Mesenchymal stem cell (in vitro differentiated cells and primary cell): ENCODE data around the gene PRRX2.
A peak's percentile ranks its signal among the peaks of the same experiment; 100 is the strongest.

Experiments
- DNase-seq: peaks from one replicate; pipeline ENCODE4 v3.0.0-alpha.2; 2013
- H2AFZ ChIP-seq: one replicate; pipeline ENCODE4 v1.6.1; 2013; ENCODE audit warnings: low read depth, mild to moderate bottlenecking, control low read depth, inconsistent platforms, low read length, moderate library complexity
- H2AK5ac ChIP-seq: 2 replicates; pipeline ENCODE4 v1.6.1; 2013; ENCODE audit warnings: low read length, moderate library complexity, mild to moderate bottlenecking, inconsistent platforms; ENCODE audit not compliant: severe bottlenecking
- H2BK120ac ChIP-seq: one replicate; pipeline ENCODE4 v1.6.1; 2013; ENCODE audit warnings: low read depth, mild to moderate bottlenecking, inconsistent platforms, low read length, moderate library complexity
- H2BK12ac ChIP-seq, 2 experiments: one replicate each; pipeline ENCODE4 v1.6.1; 2013; ENCODE audit warnings: inconsistent platforms in 2 of 2, low read length in 2 of 2, mild to moderate bottlenecking in 2 of 2, moderate library complexity in 2 of 2, control low read depth in 1 of 2
- H2BK15ac ChIP-seq: one replicate; pipeline ENCODE4 v1.6.1; 2013; ENCODE audit warnings: mild to moderate bottlenecking, low read depth, inconsistent platforms; ENCODE audit not compliant: poor library complexity, severe bottlenecking
- H2BK5ac ChIP-seq: 2 replicates; pipeline ENCODE4 v1.6.1; 2013; ENCODE audit warnings: low read depth, mild to moderate bottlenecking, low read length, control low read depth, inconsistent platforms; ENCODE audit not compliant: poor library complexity, severe bottlenecking
- H3K14ac ChIP-seq, 2 experiments: one replicate each; pipeline ENCODE4 v1.6.1; 2013; ENCODE audit warnings: inconsistent platforms in 2 of 2, low read length in 2 of 2, control low read depth in 1 of 2, mild to moderate bottlenecking in 1 of 2, moderate library complexity in 1 of 2
- H3K18ac ChIP-seq, 2 experiments: one replicate each; pipeline ENCODE4 v1.6.1; 2013; ENCODE audit warnings: inconsistent platforms in 2 of 2, low read length in 2 of 2, control low read depth in 1 of 2, low read depth in 1 of 2, mild to moderate bottlenecking in 1 of 2
- H3K23ac ChIP-seq, 2 experiments: one replicate each; pipeline ENCODE4 v1.6.1; 2013; ENCODE audit warnings: inconsistent platforms in 2 of 2, low read length in 2 of 2, mild to moderate bottlenecking in 2 of 2, moderate library complexity in 2 of 2, control low read depth in 1 of 2
- H3K27ac ChIP-seq: 2 replicates; pipeline ENCODE4 v1.5.1; 2013; ENCODE audit warnings: mild to moderate bottlenecking, moderate library complexity, low read length, control low read depth, inconsistent platforms; ENCODE audit not compliant: poor library complexity, severe bottlenecking
- H3K27me3 ChIP-seq, 2 experiments: 2 replicates each; pipeline versions ENCODE4 v1.6.1 to v1.7.0; 2013; ENCODE audit warnings: low read length in 2 of 2, mild to moderate bottlenecking in 2 of 2, moderate library complexity in 2 of 2, control low read depth in 1 of 2, inconsistent platforms in 1 of 2; ENCODE audit not compliant: control insufficient read depth in 1 of 2, insufficient read depth in 1 of 2
- H3K36me3 ChIP-seq, 2 experiments: 2 replicates each; pipeline versions ENCODE4 v1.6.1 to v1.7.0; 2013; ENCODE audit warnings: low read length in 2 of 2, control low read depth in 1 of 2, inconsistent platforms in 1 of 2, low read depth in 1 of 2, mild to moderate bottlenecking in 1 of 2; ENCODE audit not compliant: insufficient read depth in 2 of 2, control insufficient read depth in 1 of 2
- H3K4ac ChIP-seq, 2 experiments: one replicate each; pipeline ENCODE4 v1.6.1; 2013; ENCODE audit warnings: inconsistent platforms in 2 of 2, low read length in 2 of 2, mild to moderate bottlenecking in 2 of 2, moderate library complexity in 2 of 2, control low read depth in 1 of 2, low read depth in 1 of 2
- H3K4me1 ChIP-seq: 2 replicates; pipeline ENCODE4 v1.6.1; 2013; ENCODE audit warnings: low read depth, low read length, control low read depth; ENCODE audit not compliant: control insufficient read depth, insufficient read depth
- H3K4me2 ChIP-seq: 2 replicates; pipeline ENCODE4 v1.6.1; 2013; ENCODE audit warnings: low read length, mild to moderate bottlenecking, inconsistent platforms; ENCODE audit not compliant: poor library complexity, severe bottlenecking
- H3K4me3 ChIP-seq, 2 experiments: 2 replicates each; pipeline versions ENCODE4 v1.5.1 to v1.7.0; 2013; ENCODE audit warnings: low read length in 2 of 2, mild to moderate bottlenecking in 2 of 2, control low read depth in 1 of 2, low read depth in 1 of 2; ENCODE audit not compliant: insufficient read depth in 1 of 2
- H3K79me1 ChIP-seq: replicated peaks from 2 replicates; pipeline ENCODE4 v1.6.1; 2013; ENCODE audit warnings: mild to moderate bottlenecking, control low read depth, low read length, inconsistent platforms; ENCODE audit not compliant: poor library complexity, severe bottlenecking
- H3K9ac ChIP-seq: 2 replicates; pipeline ENCODE4 v1.7.0; 2013; ENCODE audit warnings: mild to moderate bottlenecking, low read length, moderate library complexity
- H3K9me3 ChIP-seq: 2 replicates; pipeline ENCODE4 v1.7.0; 2013; ENCODE audit warnings: mild to moderate bottlenecking, low read length; ENCODE audit not compliant: control insufficient read depth
- H4K8ac ChIP-seq: one replicate; pipeline ENCODE4 v1.6.1; 2013; ENCODE audit warnings: inconsistent platforms, mild to moderate bottlenecking, low read length, moderate library complexity
- H4K91ac ChIP-seq: one replicate; pipeline ENCODE4 v1.6.1; 2013; ENCODE audit warnings: mild to moderate bottlenecking, low read length, inconsistent platforms
- WGBS: methylation state at CpG from one replicate; pipeline ENCODE4 v1.1.7; 2013; ENCODE audit warnings: mixed read lengths; 5-methylcytosine and 5-hydroxymethylcytosine counted together

PRRX2 gene

GRCh38 chr9:129671519-129671918, 6.1 kb downstream of the PRRX2 start:
- no peak for DNase-seq
- Histone ChIP-seq H3K14ac (no peak overlapping the region), H3K23ac (no peak overlapping the region), H3K4me3 (no peak overlapping the region), H3K36me3 (peaks cover 0 to 4% of the 10 kb centered on the region in 2 experiments), H3K79me1 (no peaks in the 10 kb centered on the region), H2BK15ac (no peak overlapping the region), H4K8ac (no peak overlapping the region), H3K27me3 (peaks cover 0 to 51% of the 10 kb centered on the region in 2 experiments), H3K4me2 (no peak overlapping the region), H3K9ac (no peak overlapping the region), H3K4ac (no peak overlapping the region), H2BK120ac (no peak overlapping the region), H3K9me3 (no peaks in the 10 kb centered on the region), H3K4me1 (peaks cover 5% of the 10 kb centered on the region), H2AFZ (no peak overlapping the region), H3K27ac (no peak overlapping the region), H3K18ac (no peak overlapping the region), H2BK12ac (no peak overlapping the region), H2AK5ac (no peak overlapping the region), H4K91ac (no peak overlapping the region), H2BK5ac (no peak overlapping the region)
- 79% methylated on average over 7 of the region's 7 CpGs for WGBS

GRCh38 chr9:129672702-129673101, 7.3 kb downstream of the PRRX2 start:
- H3K27ac ChIP-seq, result no peak overlapping the region
- peaks cover 5% of the 10 kb centered on the region for H3K4me1 ChIP-seq
- peaks cover 0 to 53% of the 10 kb centered on the region in 2 experiments for H3K27me3 ChIP-seq
- H3K14ac ChIP-seq, result no peak overlapping the region
- no peak overlapping the region for H2AK5ac ChIP-seq
- H3K36me3 ChIP-seq, result peaks cover 0 to 4% of the 10 kb centered on the region in 2 experiments
- no peak overlapping the region for H2BK15ac ChIP-seq
- no peaks in the 10 kb centered on the region for H3K9me3 ChIP-seq
- no peak overlapping the region for H3K4ac ChIP-seq
- H4K8ac ChIP-seq, result no peak overlapping the region
- H3K79me1 ChIP-seq, result no peaks in the 10 kb centered on the region
- H3K4me3 ChIP-seq, result no peak overlapping the region
- WGBS, result 95% methylated on average over 7 of the region's 8 CpGs
- H3K4me2 ChIP-seq, result no peak overlapping the region
- H4K91ac ChIP-seq, result no peak overlapping the region
- no peak overlapping the region for H3K18ac ChIP-seq
- H2BK120ac ChIP-seq, result no peak overlapping the region
- no peak for DNase-seq
- no peak overlapping the region for H2BK5ac ChIP-seq
- H2AFZ ChIP-seq, result no peak overlapping the region
- no peak overlapping the region for H3K23ac ChIP-seq
- H2BK12ac ChIP-seq, result no peak overlapping the region
- no peak overlapping the region for H3K9ac ChIP-seq

DNA sequence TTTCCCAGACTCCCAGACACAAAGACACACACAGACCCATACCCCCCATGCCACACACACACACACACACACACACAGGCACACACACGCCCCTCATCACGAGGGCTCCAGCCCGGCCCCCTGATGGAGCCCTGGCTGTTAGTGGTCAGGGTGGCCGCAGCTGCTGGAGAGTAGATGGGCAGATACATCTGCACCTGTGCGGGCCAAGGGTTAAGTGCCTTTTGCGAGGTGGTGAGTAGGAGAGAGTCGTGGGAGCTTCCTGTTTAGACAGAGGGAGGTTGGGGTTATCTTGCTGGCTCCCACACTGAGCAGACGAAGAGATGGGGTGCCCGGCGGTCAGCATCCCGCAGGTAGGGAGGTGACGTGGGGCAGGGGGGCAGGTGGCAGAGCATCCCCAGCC, 8.2 kb downstream of the PRRX2 start:
- Histone ChIP-seq H3K4ac (no peak overlapping the region), H3K27me3 (peaks cover 0 to 57% of the 10 kb centered on the region in 2 experiments), H2BK12ac (no peak overlapping the region), H3K14ac (no peak overlapping the region), H3K18ac (no peak overlapping the region), H3K9me3 (no peaks in the 10 kb centered on the region), H3K79me1 (no peaks in the 10 kb centered on the region), H3K4me3 (no peak overlapping the region), H3K4me2 (no peak overlapping the region), H3K23ac (no peak overlapping the region), H2BK120ac (no peak overlapping the region), H3K4me1 (peaks cover 5% of the 10 kb centered on the region), H4K8ac (no peak overlapping the region), H3K36me3 (peaks cover 0 to 4% of the 10 kb centered on the region in 2 experiments), H2AFZ (no peak overlapping the region), H2AK5ac (no peak overlapping the region), H2BK15ac (no peak overlapping the region), H3K9ac (no peak overlapping the region), H4K91ac (peak overlapping the region; percentile 25), H2BK5ac (no peak overlapping the region), H3K27ac (no peak overlapping the region)
- WGBS, result 69% methylated on average over 12 of the region's 12 CpGs
- no peak for DNase-seq

DNA sequence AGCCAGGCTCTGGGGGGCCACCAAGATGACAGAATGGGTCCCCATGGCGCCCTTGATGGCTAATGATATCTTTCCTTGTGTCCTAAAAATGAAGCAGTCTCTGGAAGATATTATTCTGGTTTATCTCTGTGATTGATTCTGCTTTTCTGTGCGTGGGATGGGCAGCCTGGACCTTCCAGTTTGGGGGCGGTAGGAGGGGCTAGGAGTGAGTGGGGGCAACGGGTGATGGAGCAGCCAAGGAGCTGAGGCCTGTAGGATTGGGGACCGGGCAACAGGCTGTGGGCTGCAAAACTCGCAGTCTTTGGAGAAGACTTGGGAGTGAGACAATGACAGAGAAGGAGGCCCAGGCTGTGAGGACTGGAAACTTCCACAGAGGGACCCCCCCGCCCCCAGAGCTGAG, 8.8 kb downstream of the PRRX2 start:
- WGBS, result 89% methylated on average over 7 of the region's 7 CpGs
- Histone ChIP-seq H3K4me3 (no peak overlapping the region), H2BK15ac (no peak overlapping the region), H3K4ac (no peak overlapping the region), H3K9ac (no peak overlapping the region), H3K4me2 (no peak overlapping the region), H3K9me3 (no peaks in the 10 kb centered on the region), H2BK12ac (no peak overlapping the region), H2AFZ (no peak overlapping the region), H2BK120ac (no peak overlapping the region), H3K14ac (no peak overlapping the region), H3K27me3 (peaks cover 0 to 64% of the 10 kb centered on the region in 2 experiments), H3K79me1 (no peaks in the 10 kb centered on the region), H4K91ac (no peak overlapping the region), H3K27ac (no peak overlapping the region), H3K36me3 (peaks cover 0 to 4% of the 10 kb centered on the region in 2 experiments), H3K4me1 (peaks cover 5% of the 10 kb centered on the region), H4K8ac (no peak overlapping the region), H3K23ac (no peak overlapping the region), H2AK5ac (no peak overlapping the region), H2BK5ac (no peak overlapping the region), H3K18ac (no peak overlapping the region)
- no peak for DNase-seq
